SU-DHL-6 (cell line): Measurements from ENCODE around the gene LAPTM5.

Source experiments
- H2AFZ ChIP-seq: fragments of 200-600 bp; sonication (generic); 2 replicates; pipeline ENCODE4 v1.6.1; 2014; ENCODE audit warnings: low read depth, mild to moderate bottlenecking, moderate library complexity, mixed read lengths, antibody characterized with exemption, low read length; ENCODE audit not compliant: severe bottlenecking
- H3F3A ChIP-seq: fragments of 200-600 bp; shearing (Covaris generic); 2 replicates; pipeline ENCODE4 v1.6.0; 2016; ENCODE audit warnings: antibody characterized with exemption, mild to moderate bottlenecking; ENCODE audit not compliant: insufficient read depth
- H3K27ac ChIP-seq: fragments of 200-600 bp; sonication (generic); 2 replicates; pipeline ENCODE4 v1.5.1; 2016; ENCODE audit warnings: low read depth, mild to moderate bottlenecking, low read length, moderate library complexity, mixed read lengths
- H3K27me3 ChIP-seq: fragments of 200-600 bp; sonication (generic), shearing (Covaris generic); 2 replicates; pipeline ENCODE4 v1.6.0; 2014; ENCODE audit warnings: mild to moderate bottlenecking, low read length
- H3K36me3 ChIP-seq: fragments of 200-600 bp; sonication (generic); 2 replicates; pipeline ENCODE4 v1.6.1; 2014; ENCODE audit warnings: mild to moderate bottlenecking, low read length, mixed read lengths
- H3K4me2 ChIP-seq: fragments of 300-600, 200-600 bp; shearing (Covaris generic), sonication (generic); 2 replicates; pipeline ENCODE4 v1.6.0; 2014; ENCODE audit warnings: low read length, low read depth, mild to moderate bottlenecking; ENCODE audit not compliant: poor library complexity, severe bottlenecking
- H3K4me3 ChIP-seq: fragments of 200-600 bp; sonication (generic); 2 replicates; pipeline ENCODE4 v1.5.1; 2014; ENCODE audit warnings: antibody characterized with exemption, low read length, mild to moderate bottlenecking, mixed read lengths; ENCODE audit not compliant: insufficient read depth, poor library complexity, severe bottlenecking
- H3K79me2 ChIP-seq: fragments of 200-600 bp; sonication (generic); 2 replicates; pipeline ENCODE4 v1.6.1; 2014; ENCODE audit warnings: mild to moderate bottlenecking, low read length, moderate library complexity; ENCODE audit not compliant: insufficient read depth
- H3K9ac ChIP-seq: fragments of 200-600 bp; sonication (generic); 2 replicates; pipeline ENCODE4 v1.7.0; 2014; ENCODE audit warnings: mild to moderate bottlenecking, low read length
- H3K9me2 ChIP-seq: fragments of 200-600 bp; sonication (generic); replicated peaks from 2 replicates; pipeline ENCODE4 v1.6.1; 2014; ENCODE audit warnings: low read length; ENCODE audit not compliant: insufficient read depth
- H3K9me3 ChIP-seq: fragments of 200-600 bp; sonication (generic); 2 replicates; pipeline ENCODE4 v1.6.1; 2014; ENCODE audit warnings: low read length, mixed read lengths; ENCODE audit not compliant: insufficient read depth
- H4K20me1 ChIP-seq: fragments of 200-600 bp; sonication (generic); 2 replicates; pipeline ENCODE4 v1.6.1; 2014; ENCODE audit warnings: low read depth, mild to moderate bottlenecking, antibody characterized with exemption, low read length, moderate library complexity, mixed read lengths
- EZH2phosphoT487 ChIP-seq: fragments of 200-600 bp; sonication (generic), shearing (Covaris generic); conservative IDR thresholded peaks from 2 replicates; pipeline ENCODE4 v1.6.1; 2018; ENCODE audit warnings: mild to moderate bottlenecking, antibody characterized with exemption, low read length, moderate library complexity, mixed read lengths
- TF ChIP-seq, protein P1 (sequence below): fragments of 200-600 bp; sonication (generic); IDR thresholded peaks from one replicate; pipeline ENCODE4 v1.5.1; 2017; ENCODE audit warnings: antibody characterized with exemption, mild to moderate bottlenecking, low read length, moderate library complexity; ENCODE audit not compliant: insufficient read depth, poor library complexity, severe bottlenecking

LAPTM5 gene

GRCh38 chr1:30777060-30777903 is 19.7 kb upstream of the LAPTM5 start:
- no peaks in the 10 kb centered on the region for H3K36me3 ChIP-seq

DNA sequence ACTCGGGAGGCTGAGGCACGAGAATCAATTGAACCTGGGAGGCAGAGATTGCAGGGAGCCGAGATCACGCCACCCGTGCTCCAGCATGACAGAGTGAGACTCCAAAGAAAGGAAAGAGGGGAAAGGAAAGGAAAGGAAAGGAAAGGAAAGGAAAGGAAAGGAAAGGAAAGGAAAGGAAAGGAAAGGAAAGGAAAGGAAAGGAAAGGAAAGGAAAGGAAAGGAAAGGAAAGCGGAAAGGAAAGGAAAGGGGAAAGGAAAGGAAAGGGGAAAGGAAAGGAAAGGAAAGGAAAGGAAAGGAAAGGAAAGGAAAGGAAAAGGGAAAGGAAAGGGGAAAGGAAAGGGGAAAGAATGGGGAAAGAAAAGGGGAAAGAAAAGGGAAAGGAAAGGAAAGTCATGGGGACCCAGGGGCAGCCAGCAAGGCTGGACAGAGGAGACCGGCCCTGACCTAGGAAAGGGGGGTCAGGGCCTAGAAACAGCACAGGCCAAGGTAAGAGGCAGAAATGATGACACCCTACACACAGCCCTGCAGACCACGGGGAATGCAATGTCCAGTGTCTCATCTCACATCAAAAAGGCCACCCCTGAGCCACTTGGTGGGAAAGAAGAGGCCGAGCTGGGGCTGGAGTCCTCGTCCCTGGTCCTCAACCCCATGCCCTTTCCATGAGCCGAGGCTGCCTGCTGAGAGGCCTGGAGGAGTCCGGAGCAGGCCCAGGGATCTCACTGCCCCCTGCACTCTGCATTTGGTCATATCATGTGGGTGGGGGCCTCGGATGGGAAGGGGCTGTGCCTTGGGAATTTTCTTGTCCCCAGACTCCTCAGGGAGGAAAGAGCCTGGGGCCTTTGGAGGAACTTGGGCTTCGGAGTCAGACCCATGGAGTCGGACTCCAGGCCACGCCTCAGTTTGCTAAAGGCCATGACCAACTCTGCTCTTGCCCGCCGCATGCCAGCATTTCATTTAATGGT is 18.8 kb upstream of the LAPTM5 start:
- Histone ChIP-seq H3K9me3 (no peaks in the 10 kb centered on the region), H3K9ac (no peak overlapping the region), H3F3A (no peaks in the 10 kb centered on the region), H3K4me2 (no peak overlapping the region), H2AFZ (no peak overlapping the region), H3K36me3 (no peaks in the 10 kb centered on the region), H3K79me2 (no peaks in the 10 kb centered on the region), H4K20me1 (no peaks in the 10 kb centered on the region), H3K27me3 (no peaks in the 10 kb centered on the region), H3K4me3 (no peak overlapping the region), H3K27ac (no peak overlapping the region), H3K9me2 (no peaks in the 10 kb centered on the region)
- TF ChIP-seq EZH2phosphoT487, result no peak
- TF ChIP-seq, protein P1, sequence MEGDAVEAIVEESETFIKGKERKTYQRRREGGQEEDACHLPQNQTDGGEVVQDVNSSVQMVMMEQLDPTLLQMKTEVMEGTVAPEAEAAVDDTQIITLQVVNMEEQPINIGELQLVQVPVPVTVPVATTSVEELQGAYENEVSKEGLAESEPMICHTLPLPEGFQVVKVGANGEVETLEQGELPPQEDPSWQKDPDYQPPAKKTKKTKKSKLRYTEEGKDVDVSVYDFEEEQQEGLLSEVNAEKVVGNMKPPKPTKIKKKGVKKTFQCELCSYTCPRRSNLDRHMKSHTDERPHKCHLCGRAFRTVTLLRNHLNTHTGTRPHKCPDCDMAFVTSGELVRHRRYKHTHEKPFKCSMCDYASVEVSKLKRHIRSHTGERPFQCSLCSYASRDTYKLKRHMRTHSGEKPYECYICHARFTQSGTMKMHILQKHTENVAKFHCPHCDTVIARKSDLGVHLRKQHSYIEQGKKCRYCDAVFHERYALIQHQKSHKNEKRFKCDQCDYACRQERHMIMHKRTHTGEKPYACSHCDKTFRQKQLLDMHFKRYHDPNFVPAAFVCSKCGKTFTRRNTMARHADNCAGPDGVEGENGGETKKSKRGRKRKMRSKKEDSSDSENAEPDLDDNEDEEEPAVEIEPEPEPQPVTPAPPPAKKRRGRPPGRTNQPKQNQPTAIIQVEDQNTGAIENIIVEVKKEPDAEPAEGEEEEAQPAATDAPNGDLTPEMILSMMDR, result no peak

More at GRCh38 chr1:30777060-30777903, 19.7 kb upstream of the LAPTM5 start:
- Histone ChIP-seq H3K27me3 (no peaks in the 10 kb centered on the region), H2AFZ (no peak overlapping the region), H3F3A (no peaks in the 10 kb centered on the region), H3K4me3 (no peak overlapping the region), H3K27ac (no peak overlapping the region), H3K9me3 (no peaks in the 10 kb centered on the region), H3K9ac (no peak overlapping the region), H3K79me2 (no peaks in the 10 kb centered on the region), H3K4me2 (no peak overlapping the region), H4K20me1 (no peaks in the 10 kb centered on the region), H3K9me2 (no peaks in the 10 kb centered on the region)
- TF ChIP-seq EZH2phosphoT487, result no peak
- TF ChIP-seq, protein P1, result no peak

- Histone ChIP-seq H3K9me3 (no peaks in the 10 kb centered on the region), H3K79me2 (no peaks in the 10 kb centered on the region), H3F3A (no peaks in the 10 kb centered on the region), H3K9me2 (no peaks in the 10 kb centered on the region), H2AFZ (no peak overlapping the region), H3K4me3 (no peak overlapping the region), H3K27ac (no peak overlapping the region), H3K27me3 (no peaks in the 10 kb centered on the region), H3K9ac (no peak overlapping the region), H3K4me2 (no peak overlapping the region), H4K20me1 (no peaks in the 10 kb centered on the region), H3K36me3 (no peaks in the 10 kb centered on the region)
- no peak for TF ChIP-seq EZH2phosphoT487
- TF ChIP-seq, protein P1, result no peak
Observed at GRCh38 chr1:30775433-30775975, 17.9 kb upstream of the LAPTM5 start.
